DOHH2 (cell line): Measurements from ENCODE around the gene HOXB8.

Source experiments
- CTCF ChIP-seq: fragments of 200-600 bp; sonication (generic); IDR thresholded peaks from one replicate; pipeline ENCODE4 v1.5.1; 2014; ENCODE audit warnings: antibody characterized with exemption, mild to moderate bottlenecking, low read depth, low read length; ENCODE audit not compliant: poor library complexity, severe bottlenecking
- EZH2phosphoT487 ChIP-seq: fragments of 200-600 bp; sonication (generic); IDR thresholded peaks from 2 replicates; pipeline ENCODE4 v1.6.1; 2017; ENCODE audit warnings: borderline replicate concordance, mild to moderate bottlenecking, antibody characterized with exemption, low read length, moderate library complexity, mixed read lengths

- TF ChIP-seq CTCF (no peak), EZH2phosphoT487 (no peak)
Observed at GRCh38 chr17:48630009-48630924, 15.2 kb upstream of the HOXB8 start.
